MM.1S (cell line): ENCODE data around the gene DCDC1.

Experiments used
- DNase-seq: peaks from one replicate; pipeline ENCODE4 v3.0.0-alpha.2; 2015
- H2AFZ ChIP-seq: fragments of 300-600 bp; sonication (generic); 2 replicates; pipeline ENCODE4 v1.6.0; 2016; ENCODE audit warnings: antibody characterized with exemption, low read length
- H3F3A ChIP-seq: fragments of 300-600 bp; sonication (generic); 2 replicates; pipeline ENCODE4 v1.6.1; 2016; ENCODE audit warnings: mild to moderate bottlenecking, antibody characterized with exemption, low read length, moderate library complexity, mixed read lengths; ENCODE audit not compliant: insufficient read depth
- H3K27ac ChIP-seq: fragments of 300-600 bp; sonication (generic); 2 replicates; pipeline ENCODE4 v1.5.1; 2016; ENCODE audit warnings: mild to moderate bottlenecking, low read length
- H3K27me3 ChIP-seq: fragments of 300-600 bp; sonication (generic); replicated peaks from 2 replicates; pipeline ENCODE4 v1.6.0; 2016; ENCODE audit warnings: low read length; ENCODE audit not compliant: insufficient read depth
- H3K36me3 ChIP-seq: fragments of 300-600 bp; sonication (generic); replicated peaks from 2 replicates; pipeline ENCODE4 v1.6.1; 2016; ENCODE audit warnings: mild to moderate bottlenecking, low read length, mixed read lengths; ENCODE audit not compliant: insufficient read depth
- H3K4me1 ChIP-seq: fragments of 300-600 bp; sonication (generic); 2 replicates; pipeline ENCODE4 v1.6.1; 2016; ENCODE audit warnings: low read length, mixed read lengths
- H3K4me2 ChIP-seq: fragments of 300-600 bp; sonication (generic); 2 replicates; pipeline ENCODE4 v1.6.0; 2016; ENCODE audit warnings: low read depth, low read length
- H3K4me3 ChIP-seq: fragments of 300-600 bp; sonication (generic); 2 replicates; pipeline ENCODE4 v1.5.1; 2016; ENCODE audit warnings: low read length, mixed read lengths
- H3K79me2 ChIP-seq: fragments of 300-600 bp; sonication (generic); 2 replicates; pipeline ENCODE4 v1.6.1; 2016; ENCODE audit warnings: mixed run types, low read length, mixed read lengths
- H3K9ac ChIP-seq: fragments of 300-600 bp; sonication (generic); 2 replicates; pipeline ENCODE4 v1.6.1; 2016; ENCODE audit warnings: low read length, mixed read lengths
- H3K9me2 ChIP-seq: fragments of 300-600 bp; sonication (generic); replicated peaks from 2 replicates; pipeline ENCODE4 v1.6.1; 2016; ENCODE audit warnings: mild to moderate bottlenecking, low read length, mixed read lengths; ENCODE audit not compliant: insufficient read depth
- H3K9me3 ChIP-seq: fragments of 300-600 bp; sonication (generic); replicated peaks from 2 replicates; pipeline ENCODE4 v1.6.1; 2016; ENCODE audit warnings: mild to moderate bottlenecking, low read length, mixed read lengths; ENCODE audit not compliant: insufficient read depth
- H4K20me1 ChIP-seq: fragments of 300-600 bp; sonication (generic); 2 replicates; pipeline ENCODE4 v1.6.1; 2016; ENCODE audit warnings: mild to moderate bottlenecking, low read length, moderate library complexity, mixed read lengths; ENCODE audit not compliant: insufficient read depth
- EZH2 ChIP-seq: fragments of 300-600 bp; sonication (generic); optimal IDR thresholded peaks from 2 replicates; pipeline ENCODE3; 2017; ENCODE audit warnings: low read depth, mild to moderate bottlenecking, antibody characterized with exemption, low read length, mixed read lengths
- EZH2phosphoT487 ChIP-seq: fragments of 300-600 bp; sonication (generic); IDR thresholded peaks from 2 replicates; pipeline ENCODE4 v1.6.1; 2018; ENCODE audit warnings: antibody characterized with exemption, low read length
- TF ChIP-seq, protein P1 (sequence below): fragments of 300-600 bp; sonication (generic); IDR thresholded peaks from 2 replicates; pipeline ENCODE4 v1.5.1; 2016; ENCODE audit warnings: antibody characterized with exemption, low read length, mixed read lengths

DCDC1 gene

DNA sequence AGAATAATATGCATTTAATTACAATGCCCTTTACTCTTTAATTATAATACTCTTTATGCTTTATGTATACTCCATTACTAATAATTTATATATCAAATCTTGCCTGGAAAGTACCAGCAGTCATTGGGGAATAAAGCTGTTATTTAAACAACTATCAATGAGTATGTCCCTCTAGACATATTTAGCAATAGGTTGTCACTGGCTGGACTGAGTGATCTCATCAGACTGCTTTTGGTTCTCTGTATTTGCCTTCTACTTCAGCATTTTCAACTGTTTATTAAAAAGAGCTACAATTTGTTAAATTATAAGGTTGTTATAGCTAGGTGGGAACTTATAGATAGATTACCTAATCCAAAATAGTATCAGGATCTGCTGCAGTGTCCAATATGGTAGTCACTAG, 267.2 kb downstream of the DCDC1 start:
- Histone ChIP-seq H3K4me1 (no peaks in the 10 kb centered on the region), H3K36me3 (no peaks in the 10 kb centered on the region), H3K9me3 (no peaks in the 10 kb centered on the region), H3K4me3 (no peak overlapping the region), H3K27me3 (no peaks in the 10 kb centered on the region), H2AFZ (no peak overlapping the region), H3K9me2 (no peaks in the 10 kb centered on the region), H3K27ac (no peak overlapping the region), H4K20me1 (no peaks in the 10 kb centered on the region), H3K4me2 (no peak overlapping the region), H3K79me2 (no peaks in the 10 kb centered on the region), H3F3A (no peaks in the 10 kb centered on the region), H3K9ac (no peak overlapping the region)
- TF ChIP-seq EZH2phosphoT487 (no peak), EZH2 (no peak)
- TF ChIP-seq, protein P1, sequence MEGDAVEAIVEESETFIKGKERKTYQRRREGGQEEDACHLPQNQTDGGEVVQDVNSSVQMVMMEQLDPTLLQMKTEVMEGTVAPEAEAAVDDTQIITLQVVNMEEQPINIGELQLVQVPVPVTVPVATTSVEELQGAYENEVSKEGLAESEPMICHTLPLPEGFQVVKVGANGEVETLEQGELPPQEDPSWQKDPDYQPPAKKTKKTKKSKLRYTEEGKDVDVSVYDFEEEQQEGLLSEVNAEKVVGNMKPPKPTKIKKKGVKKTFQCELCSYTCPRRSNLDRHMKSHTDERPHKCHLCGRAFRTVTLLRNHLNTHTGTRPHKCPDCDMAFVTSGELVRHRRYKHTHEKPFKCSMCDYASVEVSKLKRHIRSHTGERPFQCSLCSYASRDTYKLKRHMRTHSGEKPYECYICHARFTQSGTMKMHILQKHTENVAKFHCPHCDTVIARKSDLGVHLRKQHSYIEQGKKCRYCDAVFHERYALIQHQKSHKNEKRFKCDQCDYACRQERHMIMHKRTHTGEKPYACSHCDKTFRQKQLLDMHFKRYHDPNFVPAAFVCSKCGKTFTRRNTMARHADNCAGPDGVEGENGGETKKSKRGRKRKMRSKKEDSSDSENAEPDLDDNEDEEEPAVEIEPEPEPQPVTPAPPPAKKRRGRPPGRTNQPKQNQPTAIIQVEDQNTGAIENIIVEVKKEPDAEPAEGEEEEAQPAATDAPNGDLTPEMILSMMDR: no peak
- DNase-seq: no peak

DNA sequence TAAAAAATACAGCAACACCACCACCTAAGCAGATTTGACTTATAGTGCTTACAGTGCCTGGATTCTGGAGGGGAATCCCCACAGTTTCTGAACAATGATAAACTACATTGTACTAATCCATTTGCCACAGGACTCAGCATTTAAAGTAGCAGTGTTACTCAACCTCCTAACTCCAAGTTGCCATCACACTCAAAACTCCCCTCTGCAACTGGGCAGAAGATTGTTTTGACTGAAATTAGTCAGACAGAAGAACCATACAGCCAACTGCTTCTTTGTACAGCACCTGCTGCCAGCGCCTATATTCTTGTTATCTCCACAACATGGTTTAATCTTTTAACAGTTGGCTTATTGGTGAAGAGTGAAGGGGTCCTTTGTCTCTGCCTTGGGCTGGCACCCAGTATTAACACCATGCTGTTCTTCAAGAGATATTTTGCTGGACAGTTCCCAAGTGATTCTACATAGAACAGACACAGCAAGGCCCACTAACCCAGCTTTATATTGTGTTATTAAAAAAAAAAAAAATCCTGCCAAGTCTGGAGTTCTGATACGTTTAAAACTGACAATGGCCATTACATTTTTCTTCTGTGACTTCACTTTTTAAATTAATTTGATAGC, 273.2 kb downstream of the DCDC1 start:
- no peak for DNase-seq
- Histone ChIP-seq H3F3A (no peaks in the 10 kb centered on the region), H3K4me2 (no peak overlapping the region), H3K36me3 (no peaks in the 10 kb centered on the region), H3K4me3 (no peak overlapping the region), H3K27ac (no peak overlapping the region), H3K79me2 (no peaks in the 10 kb centered on the region), H3K4me1 (no peaks in the 10 kb centered on the region), H3K9me3 (no peaks in the 10 kb centered on the region), H2AFZ (no peak overlapping the region), H3K9ac (no peak overlapping the region), H3K9me2 (no peaks in the 10 kb centered on the region), H3K27me3 (no peaks in the 10 kb centered on the region), H4K20me1 (no peaks in the 10 kb centered on the region)
- TF ChIP-seq, protein P1: no peak
- TF ChIP-seq EZH2 (no peak), EZH2phosphoT487 (no peak)

DNA sequence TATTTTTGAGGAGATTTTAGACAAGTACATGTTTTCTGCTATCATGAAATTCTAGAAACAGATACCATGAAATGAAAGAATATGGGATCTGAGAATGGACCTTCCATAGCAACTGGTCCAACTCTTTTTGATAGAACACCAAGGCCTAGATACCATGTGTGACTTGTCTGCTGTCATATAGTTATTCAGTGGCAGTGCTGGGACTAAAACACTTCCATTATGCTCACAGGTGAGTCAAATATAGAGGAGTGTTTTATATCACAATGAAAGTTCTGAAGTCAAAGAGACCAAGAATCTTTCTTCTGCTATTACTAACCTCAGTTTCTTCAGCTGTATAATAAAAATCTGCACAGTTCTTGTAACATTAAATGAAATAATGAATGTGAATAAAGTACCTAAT, 276.9 kb downstream of the DCDC1 start:
- no peak overlapping the region for H3K27ac ChIP-seq
- DNase-seq: no peak
- H4K20me1 ChIP-seq: no peaks in the 10 kb centered on the region
- no peak overlapping the region for H3K4me3 ChIP-seq
- no peaks in the 10 kb centered on the region for H3K36me3 ChIP-seq
- H3K9me3 ChIP-seq: no peaks in the 10 kb centered on the region
- H2AFZ ChIP-seq: no peak overlapping the region
- no peaks in the 10 kb centered on the region for H3K79me2 ChIP-seq
- no peaks in the 10 kb centered on the region for H3K27me3 ChIP-seq
- H3F3A ChIP-seq: no peaks in the 10 kb centered on the region
- no peak overlapping the region for H3K9ac ChIP-seq
- H3K4me1 ChIP-seq: no peaks in the 10 kb centered on the region
- no peaks in the 10 kb centered on the region for H3K9me2 ChIP-seq
- H3K4me2 ChIP-seq: no peak overlapping the region
- TF ChIP-seq EZH2phosphoT487: no peak
- TF ChIP-seq EZH2: no peak
- TF ChIP-seq, protein P1: no peak
